Measurements from ENCODE around the gene FBXO21. TPM values are rescaled to one million over a fixed set of nuclear protein-coding genes. Genes with fewer than 3 reads are reported as not detected.

The FBXO21 gene
- total RNA-seq, 1 donor from 2014 or later = 32.0 TPM

GRCh38 chr12:117102800-117103181 is 87.5 kb downstream of the FBXO21 start:
- peaks cover 1% of the 10 kb centered on the region for H3K9me3 Mint-ChIP-seq (ENCODE audit: unreplicated experiment)
- no peak overlapping the region for H3K4me3 Mint-ChIP-seq (ENCODE audit: unreplicated experiment)
- TF ChIP-seq EZH2 (IDR thresholded peaks at IDR 0.05; ENCODE audit: insufficient read depth, low read length) = no peak
- TF ChIP-seq, protein P1, sequence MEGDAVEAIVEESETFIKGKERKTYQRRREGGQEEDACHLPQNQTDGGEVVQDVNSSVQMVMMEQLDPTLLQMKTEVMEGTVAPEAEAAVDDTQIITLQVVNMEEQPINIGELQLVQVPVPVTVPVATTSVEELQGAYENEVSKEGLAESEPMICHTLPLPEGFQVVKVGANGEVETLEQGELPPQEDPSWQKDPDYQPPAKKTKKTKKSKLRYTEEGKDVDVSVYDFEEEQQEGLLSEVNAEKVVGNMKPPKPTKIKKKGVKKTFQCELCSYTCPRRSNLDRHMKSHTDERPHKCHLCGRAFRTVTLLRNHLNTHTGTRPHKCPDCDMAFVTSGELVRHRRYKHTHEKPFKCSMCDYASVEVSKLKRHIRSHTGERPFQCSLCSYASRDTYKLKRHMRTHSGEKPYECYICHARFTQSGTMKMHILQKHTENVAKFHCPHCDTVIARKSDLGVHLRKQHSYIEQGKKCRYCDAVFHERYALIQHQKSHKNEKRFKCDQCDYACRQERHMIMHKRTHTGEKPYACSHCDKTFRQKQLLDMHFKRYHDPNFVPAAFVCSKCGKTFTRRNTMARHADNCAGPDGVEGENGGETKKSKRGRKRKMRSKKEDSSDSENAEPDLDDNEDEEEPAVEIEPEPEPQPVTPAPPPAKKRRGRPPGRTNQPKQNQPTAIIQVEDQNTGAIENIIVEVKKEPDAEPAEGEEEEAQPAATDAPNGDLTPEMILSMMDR (IDR thresholded peaks at IDR 0.05; ENCODE audit: insufficient read depth, low read depth, low read length) = no peak
- Histone ChIP-seq H3K4me1 (ENCODE audit: insufficient read depth, low read length) (no peaks in the 10 kb centered on the region), H3K9ac (ENCODE audit: low read length) (no peak overlapping the region), H3K4me3 (ENCODE audit: insufficient read depth, low read depth, low read length) (no peak overlapping the region), H3K27ac (ENCODE audit: low read depth, low read length) (no peak overlapping the region), H2AFZ (ENCODE audit: low read depth, low read length) (no peak overlapping the region), H3K9me3 (ENCODE audit: insufficient read depth, low read depth, low read length) (no peaks in the 10 kb centered on the region), H3K79me2 (ENCODE audit: insufficient read depth, low read length) (no peaks in the 10 kb centered on the region), H3K4me2 (ENCODE audit: low read length) (no peak overlapping the region), H4K20me1 (ENCODE audit: insufficient read depth, low read length) (peaks cover 3% of the 10 kb centered on the region), H3K27me3 (ENCODE audit: insufficient read depth, low read length) (peaks cover 45% of the 10 kb centered on the region), H3K36me3 (ENCODE audit: insufficient read depth, low read length) (no peaks in the 10 kb centered on the region)
- H3K27me3 Mint-ChIP-seq (ENCODE audit: low read depth, unreplicated experiment) = peaks cover 50% of the 10 kb centered on the region
- no peak overlapping the region for H3K27ac Mint-ChIP-seq (ENCODE audit: unreplicated experiment)
- no peaks in the 10 kb centered on the region for H3K4me1 Mint-ChIP-seq (ENCODE audit: low read depth, unreplicated experiment)
- FAIRE-seq (no peak), DNase-seq (ENCODE audit: low read depth) (no peak)
- no peaks in the 10 kb centered on the region for H3K36me3 Mint-ChIP-seq (ENCODE audit: low read depth, unreplicated experiment)

- H3K4me2 ChIP-seq (ENCODE audit: low read length) = no peak overlapping the region
- peaks cover 46% of the 10 kb centered on the region for H3K27me3 ChIP-seq (ENCODE audit: insufficient read depth, low read length)
- H4K20me1 ChIP-seq (ENCODE audit: insufficient read depth, low read length) = peaks cover 4% of the 10 kb centered on the region
- H3K79me2 ChIP-seq (ENCODE audit: insufficient read depth, low read length) = no peaks in the 10 kb centered on the region
- no peak for TF ChIP-seq EZH2 (IDR thresholded peaks at IDR 0.05; ENCODE audit: insufficient read depth, low read length)
- TF ChIP-seq, protein P1 (IDR thresholded peaks at IDR 0.05; ENCODE audit: insufficient read depth, low read depth, low read length) = no peak
- no peaks in the 10 kb centered on the region for H3K9me3 ChIP-seq (ENCODE audit: insufficient read depth, low read depth, low read length)
- no peaks in the 10 kb centered on the region for H3K4me1 ChIP-seq (ENCODE audit: insufficient read depth, low read length)
- Mint-ChIP-seq H3K27ac (ENCODE audit: unreplicated experiment) (no peak overlapping the region), H3K36me3 (ENCODE audit: low read depth, unreplicated experiment) (no peaks in the 10 kb centered on the region), H3K4me3 (ENCODE audit: unreplicated experiment) (no peak overlapping the region), H3K27me3 (ENCODE audit: low read depth, unreplicated experiment) (peaks cover 53% of the 10 kb centered on the region), H3K4me1 (ENCODE audit: low read depth, unreplicated experiment) (no peaks in the 10 kb centered on the region), H3K9me3 (ENCODE audit: unreplicated experiment) (peaks cover under 1% of the 10 kb centered on the region)
- H3K9ac ChIP-seq (ENCODE audit: low read length) = no peak overlapping the region
- no peak overlapping the region for H2AFZ ChIP-seq (ENCODE audit: low read depth, low read length)
- no peaks in the 10 kb centered on the region for H3K36me3 ChIP-seq (ENCODE audit: insufficient read depth, low read length)
- no peak overlapping the region for H3K4me3 ChIP-seq (ENCODE audit: insufficient read depth, low read depth, low read length)
- no peak overlapping the region for H3K27ac ChIP-seq (ENCODE audit: low read depth, low read length)
- FAIRE-seq (no peak), DNase-seq (ENCODE audit: low read depth) (no peak)
Observed at GRCh38 chr12:117101953-117102799, 88.1 kb downstream of the FBXO21 start.

Data from astrocyte (in vitro differentiated cells and primary cell).